ENCODE data around the gene OCSTAMP.

The OCSTAMP gene

GRCh38 chr20:46550461-46550860, at the start of gene OCSTAMP:
TSS of gene OCSTAMP (minus strand) at chr20:46550654. CDS start at chr20:46550560, 94 bp downstream.
- DNase-seq, result no peak

- no peak for DNase-seq
These were observed 49.0 kb upstream of the OCSTAMP start for GRCh38 chr20:46599227-46599987.

GRCh38 chr20:46595933-46596332, 45.5 kb upstream of the OCSTAMP start:
- no peak for DNase-seq

DNA sequence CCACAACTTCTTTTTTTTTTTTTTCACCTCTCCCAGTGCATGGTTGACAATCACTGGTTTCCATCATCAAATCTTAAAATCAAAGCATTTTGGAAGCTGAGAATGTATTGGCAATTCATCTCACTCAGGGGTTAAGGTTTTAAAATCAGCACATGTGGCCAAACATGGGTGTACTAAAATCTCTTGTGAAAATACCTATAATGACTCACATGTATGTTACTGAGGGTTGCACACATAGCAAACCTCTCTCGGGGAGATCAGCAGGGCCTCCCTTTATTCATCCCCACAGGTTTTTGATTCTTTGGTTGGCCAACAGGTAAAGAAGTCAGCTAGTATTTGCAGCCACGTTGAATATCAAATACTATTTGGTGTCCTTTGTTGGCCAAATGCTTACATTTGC, 44.3 kb upstream of the OCSTAMP start:
- no peak for DNase-seq

DNA sequence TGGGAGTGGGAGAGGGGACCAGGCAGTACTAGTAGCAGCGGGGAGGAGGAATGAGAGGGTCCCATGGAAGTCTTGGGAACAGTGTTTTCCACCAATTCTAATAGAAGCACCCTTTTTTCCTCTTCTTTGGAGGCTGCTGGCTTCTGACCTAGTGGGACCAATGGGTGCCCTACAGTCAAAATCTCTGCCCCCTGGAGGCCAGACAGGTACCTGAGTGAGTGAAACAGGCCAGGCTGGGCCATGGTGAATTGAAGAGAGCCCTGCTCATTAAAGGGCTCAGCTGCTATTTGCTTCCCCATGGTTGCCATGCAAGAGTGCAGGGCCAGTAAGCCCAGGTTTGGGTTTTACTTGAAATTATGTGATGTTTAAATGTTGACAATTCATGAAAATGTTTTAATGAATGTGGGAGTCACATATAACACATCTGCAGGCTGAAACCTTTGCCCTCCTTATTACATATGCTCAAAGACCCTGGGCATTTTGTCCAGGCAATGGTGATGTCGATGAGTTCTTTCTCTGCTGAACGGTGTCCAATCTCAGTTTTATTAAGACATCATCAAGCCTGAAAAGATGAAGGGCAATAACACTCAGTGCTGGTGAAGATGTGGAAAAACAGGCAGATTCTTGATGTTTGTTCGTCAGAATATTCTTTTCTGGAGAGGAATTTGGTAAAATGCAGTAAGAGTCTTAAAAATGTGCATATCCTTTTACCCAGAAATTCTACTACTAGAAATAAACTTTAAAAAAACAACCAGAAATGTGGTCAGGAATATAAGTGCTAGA, 42.3 kb upstream of the OCSTAMP start:
- no peak for DNase-seq

DNA sequence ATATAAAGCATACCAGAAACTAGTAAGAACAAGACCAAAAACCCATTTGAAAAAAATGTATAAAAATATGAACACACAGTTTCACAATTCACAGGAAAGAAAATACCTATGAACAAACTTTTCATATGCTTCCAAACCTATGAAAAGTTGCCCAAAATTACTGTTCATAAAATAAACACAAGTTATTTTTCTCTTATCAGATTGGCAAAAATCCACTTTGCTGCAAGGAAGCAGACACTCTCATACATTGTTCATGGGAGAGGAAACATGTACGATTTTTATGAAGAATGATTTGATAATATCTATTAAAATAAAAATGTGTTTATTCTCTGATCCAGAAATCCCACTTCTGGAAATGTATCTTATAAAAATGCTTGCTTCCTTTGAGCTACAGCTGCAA, 40.0 kb upstream of the OCSTAMP start:
- DNase-seq, result no peak

- no peak for DNase-seq
These were observed 38.4 kb upstream of the OCSTAMP start for GRCh38 chr20:46588532-46589511.

GRCh38 chr20:46587986-46588385, 37.5 kb upstream of the OCSTAMP start:
- DNase-seq, result no peak

DNA sequence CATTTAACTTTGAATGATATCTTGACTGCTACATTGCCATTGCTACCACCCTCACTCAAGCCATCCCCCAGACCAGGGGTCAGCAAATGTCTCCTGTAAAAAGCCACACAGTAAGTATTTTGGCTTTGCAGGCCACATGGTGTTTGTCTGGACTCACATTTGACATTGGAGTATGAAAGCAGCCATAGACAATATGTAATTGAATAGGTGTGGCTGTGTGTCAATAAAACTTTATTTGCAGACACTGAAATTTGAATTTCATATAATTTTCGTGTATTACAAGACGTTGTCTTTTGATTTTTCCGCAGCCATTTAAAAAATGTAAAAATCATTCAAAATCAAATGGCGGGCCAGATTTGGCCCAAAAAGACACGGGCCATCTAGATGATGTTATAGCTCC, 36.3 kb upstream of the OCSTAMP start:
- no peak for DNase-seq

- no peak for DNase-seq
These were observed 34.1 kb upstream of the OCSTAMP start for GRCh38 chr20:46584508-46584907.

- DNase-seq, result no peak
These were observed 33.2 kb upstream of the OCSTAMP start for GRCh38 chr20:46583411-46584214.

- no peak for DNase-seq
These were observed 32.2 kb upstream of the OCSTAMP start for GRCh38 chr20:46582648-46583047.

DNA sequence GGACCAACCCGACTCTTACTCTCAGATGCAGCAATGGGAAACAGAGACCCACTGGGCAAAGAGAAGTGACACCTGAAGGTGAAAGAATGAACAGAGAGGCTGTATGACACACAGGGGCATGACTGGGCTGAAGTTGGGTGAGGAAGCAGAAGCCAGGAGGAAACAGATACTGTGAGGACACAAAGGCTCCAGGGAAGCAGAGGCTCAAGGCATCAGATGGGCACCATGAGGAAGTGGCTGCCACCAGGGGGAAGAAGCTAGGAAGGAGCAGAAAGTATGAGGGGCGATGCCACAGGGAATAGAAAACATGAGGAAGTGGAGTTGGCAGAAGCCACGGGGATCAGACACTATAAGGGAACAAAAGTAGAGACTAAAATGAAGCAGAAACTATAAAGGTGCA, 30.9 kb upstream of the OCSTAMP start:
- DNase-seq, result no peak

GRCh38 chr20:46580613-46581205, 30.3 kb upstream of the OCSTAMP start:
- no peak for DNase-seq

- DNase-seq, result no peak
These were observed 28.3 kb upstream of the OCSTAMP start for GRCh38 chr20:46578745-46579144.

- DNase-seq, result no peak
These were observed 26.4 kb upstream of the OCSTAMP start for GRCh38 chr20:46576774-46577395.

DNA sequence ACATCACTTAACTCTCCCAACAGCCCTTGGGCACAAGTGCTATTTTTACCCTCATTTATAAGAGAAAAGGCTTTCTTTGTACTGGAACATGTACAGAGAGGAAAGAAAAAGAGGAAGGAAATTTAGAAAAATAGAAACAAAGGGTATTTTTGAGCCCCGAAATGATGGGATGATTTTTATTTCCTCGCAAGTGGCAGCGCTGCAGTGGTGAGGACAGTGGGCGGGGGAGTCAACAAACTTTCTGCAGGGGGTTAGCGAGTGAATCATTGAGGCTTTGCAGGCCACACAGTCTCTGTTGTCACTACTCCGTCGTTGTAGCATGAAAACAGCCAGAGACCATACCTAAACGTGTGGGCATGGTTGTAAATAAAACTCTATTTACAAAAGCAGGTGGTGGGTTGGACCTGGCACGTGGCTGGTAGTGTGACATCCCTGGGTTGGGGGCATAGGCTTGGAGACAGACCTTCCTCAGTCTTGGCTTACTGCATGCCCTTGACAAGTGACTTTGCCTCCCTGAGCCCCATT, 25.5 kb upstream of the OCSTAMP start:
- DNase-seq, result no peak

- DNase-seq, result no peak
These were observed 24.9 kb upstream of the OCSTAMP start for GRCh38 chr20:46575394-46575793.

- no peak for DNase-seq
These were observed 23.5 kb upstream of the OCSTAMP start for GRCh38 chr20:46573788-46574584.

DNA sequence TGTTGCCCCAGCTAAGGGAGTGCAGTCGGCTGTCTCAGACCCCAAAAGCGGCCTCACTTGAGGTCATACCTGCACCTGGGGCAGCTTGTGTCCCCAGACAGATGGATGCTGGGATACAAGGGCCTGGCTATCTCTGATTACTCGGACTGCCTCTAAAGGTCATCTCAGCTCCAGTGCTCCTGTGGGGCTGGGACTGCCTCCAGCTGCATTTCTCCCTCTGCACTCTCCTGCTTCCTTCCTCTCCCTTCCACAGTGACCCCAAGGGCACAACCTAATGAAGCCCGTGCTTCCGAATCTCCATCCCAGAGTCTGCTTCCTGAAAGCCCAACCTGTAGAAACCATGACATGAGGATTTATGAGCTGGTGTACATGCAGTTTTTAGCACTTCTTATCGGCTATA, 22.8 kb upstream of the OCSTAMP start:
- DNase-seq, result no peak
